GM12801 (cell line): ENCODE measurements around the gene XRRA1.

Experiments
- TF ChIP-seq, protein P1 (sequence below): IDR thresholded peaks from one replicate; pipeline ENCODE4 v1.5.1; 2011; ENCODE audit warnings: control low read depth; ENCODE audit not compliant: insufficient read length; ENCODE audit errors: extremely low read depth

XRRA1 gene

DNA sequence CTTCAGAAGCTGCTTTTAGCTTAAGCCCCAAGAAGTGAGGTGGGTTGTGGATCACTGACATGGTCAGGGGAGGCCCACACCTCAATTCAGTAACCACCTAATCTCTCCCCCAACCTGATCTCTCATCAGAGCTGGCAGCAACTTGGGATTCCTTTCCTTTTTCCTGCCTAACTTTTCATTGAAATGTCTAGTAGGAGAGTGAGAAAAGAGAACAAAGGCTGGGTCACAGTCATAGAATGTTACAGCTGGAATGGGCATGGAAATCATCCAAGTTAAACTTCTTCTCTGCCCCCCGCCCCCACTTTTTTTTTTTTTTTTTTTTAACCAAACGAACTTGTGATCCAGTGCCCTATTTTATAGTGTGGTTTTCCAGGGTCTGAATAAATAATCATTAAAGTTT, 108.4 kb downstream of the XRRA1 start:
- TF ChIP-seq, protein P1, sequence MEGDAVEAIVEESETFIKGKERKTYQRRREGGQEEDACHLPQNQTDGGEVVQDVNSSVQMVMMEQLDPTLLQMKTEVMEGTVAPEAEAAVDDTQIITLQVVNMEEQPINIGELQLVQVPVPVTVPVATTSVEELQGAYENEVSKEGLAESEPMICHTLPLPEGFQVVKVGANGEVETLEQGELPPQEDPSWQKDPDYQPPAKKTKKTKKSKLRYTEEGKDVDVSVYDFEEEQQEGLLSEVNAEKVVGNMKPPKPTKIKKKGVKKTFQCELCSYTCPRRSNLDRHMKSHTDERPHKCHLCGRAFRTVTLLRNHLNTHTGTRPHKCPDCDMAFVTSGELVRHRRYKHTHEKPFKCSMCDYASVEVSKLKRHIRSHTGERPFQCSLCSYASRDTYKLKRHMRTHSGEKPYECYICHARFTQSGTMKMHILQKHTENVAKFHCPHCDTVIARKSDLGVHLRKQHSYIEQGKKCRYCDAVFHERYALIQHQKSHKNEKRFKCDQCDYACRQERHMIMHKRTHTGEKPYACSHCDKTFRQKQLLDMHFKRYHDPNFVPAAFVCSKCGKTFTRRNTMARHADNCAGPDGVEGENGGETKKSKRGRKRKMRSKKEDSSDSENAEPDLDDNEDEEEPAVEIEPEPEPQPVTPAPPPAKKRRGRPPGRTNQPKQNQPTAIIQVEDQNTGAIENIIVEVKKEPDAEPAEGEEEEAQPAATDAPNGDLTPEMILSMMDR, result no peak

DNA sequence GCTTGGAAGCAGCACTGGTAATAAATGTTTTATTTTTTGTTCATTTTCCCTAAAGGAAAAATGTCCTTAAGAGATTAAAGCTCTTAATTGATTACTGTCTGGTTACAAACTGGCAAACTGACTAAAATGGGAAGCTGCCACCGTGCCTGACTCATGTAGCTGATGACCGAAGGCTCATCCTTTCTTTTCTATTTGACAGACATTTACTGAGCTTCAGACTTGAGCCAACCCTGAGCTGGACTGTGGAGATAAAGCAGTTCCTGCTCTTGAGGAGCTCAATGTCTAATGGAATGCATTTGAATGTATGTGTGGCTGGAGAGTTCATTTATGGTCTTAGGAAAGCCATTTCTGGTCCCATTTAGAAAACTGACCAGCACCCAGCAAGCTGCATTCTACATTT, 108.9 kb downstream of the XRRA1 start:
- TF ChIP-seq, protein P1, result no peak

DNA sequence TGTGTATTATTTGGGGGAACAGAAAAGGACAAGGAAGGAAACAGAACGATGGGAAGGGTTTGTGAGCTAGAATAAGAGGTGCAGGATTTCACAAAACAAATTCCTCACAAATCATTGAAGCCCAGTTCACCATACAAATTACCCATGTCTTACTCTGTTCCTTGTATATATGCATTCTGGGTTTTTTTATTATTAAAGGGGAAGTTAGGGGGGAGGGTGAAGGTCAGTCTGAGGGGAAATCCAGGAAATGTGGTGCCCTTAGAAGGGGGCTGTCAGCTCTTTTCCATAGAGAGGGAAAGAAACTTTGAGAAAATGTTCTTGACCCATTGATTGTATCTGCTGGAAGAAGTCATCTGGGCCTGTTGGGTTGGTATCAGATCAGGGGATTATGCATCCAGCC, 109.4 kb downstream of the XRRA1 start:
- TF ChIP-seq, protein P1, result no peak

DNA sequence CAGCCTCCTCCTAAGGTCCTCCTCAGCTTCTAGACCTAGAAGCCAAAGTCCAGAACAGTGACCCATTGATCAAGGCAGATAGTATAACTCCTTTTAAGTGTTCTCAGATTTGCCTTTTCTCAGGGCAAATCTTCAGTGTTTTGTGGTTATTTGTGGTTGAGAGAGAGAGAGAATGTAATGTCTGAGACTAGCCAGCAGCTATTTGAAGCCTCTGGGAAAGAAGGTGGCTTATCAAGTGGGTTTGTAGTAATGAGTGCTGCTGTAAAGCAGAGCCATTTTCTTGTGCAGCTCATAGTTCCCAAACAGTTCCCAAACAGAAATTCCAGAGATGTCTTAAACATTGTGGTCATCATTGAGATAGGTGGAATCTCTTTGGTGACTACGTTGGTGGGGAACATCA, 110.7 kb downstream of the XRRA1 start:
- TF ChIP-seq, protein P1, result no peak

DNA sequence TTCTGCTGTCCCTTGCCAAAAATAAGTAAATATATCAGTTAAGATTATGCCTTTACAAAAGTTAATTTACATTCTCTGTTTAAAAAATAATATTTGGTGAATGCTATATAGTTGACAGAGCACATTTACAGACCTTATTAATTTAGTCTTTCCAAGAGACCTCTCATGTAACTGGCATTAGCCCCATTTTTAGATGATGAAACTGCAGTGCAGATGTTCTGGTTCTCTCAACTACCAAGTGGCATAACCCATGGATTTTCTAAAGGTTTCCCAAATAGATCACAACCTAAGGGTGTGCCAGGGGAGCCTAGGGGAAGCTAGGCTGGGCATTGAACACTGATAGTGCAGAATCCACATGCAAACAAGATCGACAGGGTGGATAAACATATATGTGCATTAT, 111.7 kb downstream of the XRRA1 start:
- TF ChIP-seq, protein P1, result no peak

DNA sequence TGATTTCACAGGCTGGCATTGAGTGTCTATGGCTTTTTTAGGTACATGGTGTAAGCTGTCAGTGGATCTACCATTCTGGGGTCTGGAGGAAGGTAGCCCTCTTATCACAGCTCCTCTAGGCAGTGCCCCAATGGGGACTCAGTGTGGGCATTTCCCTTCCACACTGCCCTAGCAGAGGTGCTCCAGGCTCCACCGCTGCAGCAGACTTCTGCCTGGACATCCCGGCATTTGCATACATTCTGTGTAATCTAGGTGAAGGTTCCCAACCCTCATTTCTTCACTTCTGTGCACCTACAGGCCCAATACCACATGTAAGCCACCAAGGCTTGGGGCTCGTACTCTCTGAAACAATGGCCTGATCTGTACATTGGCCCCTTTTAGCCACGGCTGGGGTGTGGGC, 122.0 kb downstream of the XRRA1 start:
- TF ChIP-seq, protein P1, result no peak

DNA sequence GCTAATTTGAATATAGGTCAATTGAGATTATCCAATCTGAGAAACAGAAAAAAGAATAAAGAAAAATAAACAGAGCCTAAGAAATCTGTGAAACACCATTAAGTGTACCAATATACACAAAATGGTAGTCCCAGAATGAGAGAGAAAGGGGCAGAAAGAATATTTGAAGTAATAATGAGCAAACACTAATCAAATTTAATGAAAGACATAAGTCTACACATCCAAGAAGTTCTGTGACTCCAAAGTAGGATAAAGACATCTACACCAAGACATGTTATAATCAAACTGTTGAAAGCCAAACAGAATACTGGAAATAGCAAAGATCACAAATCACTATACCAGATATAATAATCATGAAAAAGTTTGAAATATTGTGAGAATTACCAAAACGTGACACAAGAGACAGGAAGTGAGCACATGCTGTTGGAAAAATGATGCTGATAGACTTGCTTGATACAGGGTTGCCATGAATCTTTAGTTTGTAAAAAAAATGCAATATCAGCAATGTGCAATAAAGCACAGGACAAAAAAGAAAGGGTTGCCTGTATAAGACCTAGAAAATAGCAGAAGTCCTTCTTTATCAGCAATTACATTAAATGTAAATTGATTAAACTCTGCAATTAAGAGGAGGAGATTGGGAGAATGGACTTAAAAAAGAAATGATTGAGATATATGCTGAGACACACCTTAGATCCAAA, 124.5 kb downstream of the XRRA1 start:
- TF ChIP-seq, protein P1, result no peak
